LNCAP (cell line): ENCODE data around the gene SRRM2.

Source experiments
- CTCF ChIP-seq: fragments of 450-650 bp; IDR thresholded peaks from 2 replicates; pipeline ENCODE4 v1.5.1; 2017; ENCODE audit warnings: mild to moderate bottlenecking

SRRM2 gene

GRCh38 chr16:2745961-2746360 is 6.5 kb upstream of the SRRM2 start:
- TF ChIP-seq CTCF, result no peak

- TF ChIP-seq CTCF, result no peak
Measured at GRCh38 chr16:2748757-2749455, 3.5 kb upstream of the SRRM2 start.

- TF ChIP-seq CTCF, result no peak
Measured at GRCh38 chr16:2749476-2749875, 3.0 kb upstream of the SRRM2 start.

GRCh38 chr16:2749936-2750335 is 2.5 kb upstream of the SRRM2 start:
- TF ChIP-seq CTCF, result no peak

GRCh38 chr16:2751577-2752034 is 832 bp upstream of the SRRM2 start:
- no peak for TF ChIP-seq CTCF

- TF ChIP-seq CTCF, result no peak
Measured at GRCh38 chr16:2752850-2753732, 653 bp downstream of the SRRM2 start.

- TF ChIP-seq CTCF, result no peak
Measured at GRCh38 chr16:2753733-2754020, 1.2 kb downstream of the SRRM2 start.
